ENCODE data around the gene CACNA1C.

- TF ChIP-seq CTCF (IDR thresholded peaks at IDR 0.05) (no peak), POLR2A (IDR thresholded peaks at IDR 0.05) (no peak)
Observed at GRCh38 chr12:2683283-2684025, 630.7 kb downstream of the CACNA1C start.
